ENCODE results near the gene ZNF385C.
A peak's percentile ranks its signal among the peaks of the same experiment; 100 is the strongest.
"Not testable (repeated sequence)": the region's sequence is repeated elsewhere in the genome, so short reads cannot be mapped to it uniquely, and the experiment has no call there.

The ZNF385C gene

GRCh38 chr17:42019509-42020404 lies 78.5 kb downstream of the ZNF385C start, which contains the start of gene NKIRAS2:
Gene NKIRAS2 (plus strand): TSS chr17:42020090. CDS start chr17:42021578, 1,488 bp downstream.
- peak; percentile 96 for DNase-seq (ENCODE audit: low spot score)

- DNase-seq (ENCODE audit: low spot score): no peak
These were observed 79.3 kb downstream of the ZNF385C start for GRCh38 chr17:42018988-42019387.

- DNase-seq (ENCODE audit: low spot score): no peak
These were observed 79.9 kb downstream of the ZNF385C start for GRCh38 chr17:42018339-42018738.

- DNase-seq (ENCODE audit: low spot score): no peak
These were observed 80.4 kb downstream of the ZNF385C start for GRCh38 chr17:42017866-42018200.

GRCh38 chr17:42016941-42017865 lies 81.1 kb downstream of the ZNF385C start, which contains the start of gene DNAJC7:
Gene DNAJC7 (minus strand): TSS chr17:42017439. CDS start chr17:42017416, 23 bp downstream.
- DNase-seq (ENCODE audit: low spot score): peak; percentile 95

GRCh38 chr17:42016411-42016831 lies 81.9 kb downstream of the ZNF385C start:
- no peak for DNase-seq (ENCODE audit: low spot score)

- not testable (repeated sequence) for DNase-seq (ENCODE audit: low spot score)
These were observed 84.5 kb downstream of the ZNF385C start for GRCh38 chr17:42013740-42014139.

- DNase-seq (ENCODE audit: low spot score): not testable (repeated sequence)
These were observed 85.9 kb downstream of the ZNF385C start for GRCh38 chr17:42012363-42012762.

- peak; percentile 72 for DNase-seq (ENCODE audit: low spot score)
These were observed 87.3 kb downstream of the ZNF385C start for GRCh38 chr17:42010898-42011516.

GRCh38 chr17:42010266-42010680 lies 88.0 kb downstream of the ZNF385C start:
- DNase-seq (ENCODE audit: low spot score): not testable (repeated sequence)

GRCh38 chr17:42009170-42009569 lies 89.1 kb downstream of the ZNF385C start:
- DNase-seq (ENCODE audit: low spot score): no peak

GRCh38 chr17:42005166-42005565 lies 93.1 kb downstream of the ZNF385C start:
- DNase-seq (ENCODE audit: low spot score): no peak

GRCh38 chr17:42002792-42003301 lies 95.4 kb downstream of the ZNF385C start:
- peak; percentile 52 for DNase-seq (ENCODE audit: low spot score)

- DNase-seq (ENCODE audit: low spot score): no peak
These were observed 96.0 kb downstream of the ZNF385C start for GRCh38 chr17:42002175-42002791.

- DNase-seq (ENCODE audit: low spot score): no peak
These were observed 96.5 kb downstream of the ZNF385C start for GRCh38 chr17:42001729-42002128.

- no peak for DNase-seq (ENCODE audit: low spot score)
These were observed 97.7 kb downstream of the ZNF385C start for GRCh38 chr17:42000413-42001133.

- no peak for DNase-seq (ENCODE audit: low spot score)
These were observed 99.8 kb downstream of the ZNF385C start for GRCh38 chr17:41998497-41998896.

- DNase-seq (ENCODE audit: low spot score): no peak
These were observed 101.5 kb downstream of the ZNF385C start for GRCh38 chr17:41996855-41997164.

GRCh38 chr17:41992576-41992975 lies 105.7 kb downstream of the ZNF385C start:
- DNase-seq (ENCODE audit: low spot score): no peak

GRCh38 chr17:41989702-41990419 lies 108.4 kb downstream of the ZNF385C start:
- DNase-seq (ENCODE audit: low spot score): no peak

Measured in hepatic stellate cell (primary cell).